ENCODE results near the gene PDK2. TPM values are rescaled to one million over a fixed set of nuclear protein-coding genes. Genes with fewer than 3 reads are reported as not detected.
A peak's percentile ranks its signal among the peaks of the same experiment; 100 is the strongest.

Gene PDK2
- total and polyA plus RNA-seq, 10 of the 15 experiments (the other 5 are each of a cell fraction or from before 2014, with no cell fraction given) = 0.98 to 22.6 (median 12.3) TPM

GRCh38 chr17:50151937-50152547, 56.9 kb downstream of the PDK2 start (continued):
- no peak for TF ChIP-seq FOXK2 (IDR thresholded peaks at IDR 0.05)
- TF ChIP-seq RAD21 (IDR thresholded peaks at IDR 0.05; ENCODE audit: insufficient read depth, low read depth, low read length) = no peak
- peak; percentile 96 for TF ChIP-seq HDGF (IDR thresholded peaks at IDR 0.05)
- no peak for TF ChIP-seq CEBPB (IDR thresholded peaks at IDR 0.05; ENCODE audit: borderline replicate concordance in 1 of 2, low read depth in 2 of 2, low read length in 2 of 2)
- TF ChIP-seq STAT3 (IDR thresholded peaks at IDR 0.05; ENCODE audit: low read depth, low read length) = no peak
- no peak for TF ChIP-seq NRF1 (conservative IDR thresholded peaks at IDR 0.05; ENCODE audit: low read depth, low read length)
- TF ChIP-seq NFYB (IDR thresholded peaks at IDR 0.05; ENCODE audit: insufficient read depth, low read depth, low read length) = no peak
- no peak for TF ChIP-seq SMAD1 (IDR thresholded peaks at IDR 0.05; ENCODE audit: low read depth, partially characterized antibody)
- peak; percentile 24; the same call in 1 of the 2 replicates for TF ChIP-seq TAF1 (IDR thresholded peaks at IDR 0.05; ENCODE audit: borderline replicate concordance, low read depth, low read length)
- TF ChIP-seq SMARCA5 (IDR thresholded peaks at IDR 0.05) = peak; percentile 41; the same call in 1 of the 2 replicates
- TF ChIP-seq SIN3A (IDR thresholded peaks at IDR 0.05; ENCODE audit: low read depth, low read length) = peak; percentile 63; the same call in 1 of the 2 replicates
- TF ChIP-seq TARDBP (IDR thresholded peaks at IDR 0.05; ENCODE audit: borderline replicate concordance) = no peak
- no peak for TF ChIP-seq WRNIP1 (IDR thresholded peaks at IDR 0.05; ENCODE audit: borderline replicate concordance, low read depth, low read length)
- TF ChIP-seq KAT2A (conservative IDR thresholded peaks at IDR 0.05; ENCODE audit: control insufficient read depth, low read depth, low read length) = no peak
- no peak for TF ChIP-seq SMAD5 (IDR thresholded peaks at IDR 0.05; ENCODE audit: low read depth)
- TF ChIP-seq MTA2 (IDR thresholded peaks at IDR 0.05; ENCODE audit: low read depth) = peak; percentile 54
- no peak for TF ChIP-seq BACH1 (IDR thresholded peaks at IDR 0.05; ENCODE audit: borderline replicate concordance)
- no peak for TF ChIP-seq RCOR1 (conservative IDR thresholded peaks at IDR 0.05; ENCODE audit: low read depth, low read length)
- TF ChIP-seq FOXM1 (IDR thresholded peaks at IDR 0.05; ENCODE audit: low read depth, low read length) = no peak
- TF ChIP-seq SKIL (IDR thresholded peaks at IDR 0.05; ENCODE audit: low read depth, poor library complexity, severe bottlenecking) = peak; percentile 45
- TF ChIP-seq RELA (IDR thresholded peaks at IDR 0.05; ENCODE audit: borderline replicate concordance, partially characterized antibody) = no peak
- no peak for TF ChIP-seq ZZZ3 (IDR thresholded peaks at IDR 0.05; ENCODE audit: control insufficient read depth, insufficient read length, low read depth)
- no peak for TF ChIP-seq REST (IDR thresholded peaks at IDR 0.05; ENCODE audit: low read depth, low read length)
- peak; percentile 9 for TF ChIP-seq MEF2B (IDR thresholded peaks at IDR 0.05; ENCODE audit: partially characterized antibody, poor library complexity, severe bottlenecking)
- TF ChIP-seq POU2F2 (IDR thresholded peaks at IDR 0.05; ENCODE audit: borderline replicate concordance, low read depth, low read length) = peak; percentile 73; the same call in 1 of the 3 replicates
- TF ChIP-seq IRF5 (IDR thresholded peaks at IDR 0.05; ENCODE audit: borderline replicate concordance) = no peak
